ENCODE results near the gene INPP4A. TPM values are rescaled to one million over a fixed set of nuclear protein-coding genes. Genes with fewer than 3 reads are reported as not detected.

Gene INPP4A
- total RNA-seq, 2 donors from 2014 or later, result 12.7 to 18.2 TPM

DNA sequence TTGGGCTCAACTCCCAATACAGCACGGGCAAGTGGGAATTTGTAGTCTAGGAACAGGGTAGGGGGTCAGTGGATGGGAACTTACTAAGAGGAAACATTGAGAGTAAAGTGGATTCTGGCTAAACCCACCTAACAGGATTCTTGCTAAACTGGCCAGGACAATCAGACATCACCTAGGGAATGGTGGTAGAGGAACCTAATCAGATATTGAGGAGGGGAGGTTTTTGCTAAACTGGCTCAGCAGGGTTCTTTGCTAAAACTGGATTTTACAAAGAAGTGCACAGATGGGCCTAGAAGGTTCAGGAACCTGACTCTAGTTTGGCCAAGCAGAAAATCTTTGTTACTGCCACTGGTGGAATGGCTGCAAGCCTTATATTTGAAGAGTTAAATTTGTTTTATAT, 55.9 kb downstream of the INPP4A start:
- TF ChIP-seq, protein P1, sequence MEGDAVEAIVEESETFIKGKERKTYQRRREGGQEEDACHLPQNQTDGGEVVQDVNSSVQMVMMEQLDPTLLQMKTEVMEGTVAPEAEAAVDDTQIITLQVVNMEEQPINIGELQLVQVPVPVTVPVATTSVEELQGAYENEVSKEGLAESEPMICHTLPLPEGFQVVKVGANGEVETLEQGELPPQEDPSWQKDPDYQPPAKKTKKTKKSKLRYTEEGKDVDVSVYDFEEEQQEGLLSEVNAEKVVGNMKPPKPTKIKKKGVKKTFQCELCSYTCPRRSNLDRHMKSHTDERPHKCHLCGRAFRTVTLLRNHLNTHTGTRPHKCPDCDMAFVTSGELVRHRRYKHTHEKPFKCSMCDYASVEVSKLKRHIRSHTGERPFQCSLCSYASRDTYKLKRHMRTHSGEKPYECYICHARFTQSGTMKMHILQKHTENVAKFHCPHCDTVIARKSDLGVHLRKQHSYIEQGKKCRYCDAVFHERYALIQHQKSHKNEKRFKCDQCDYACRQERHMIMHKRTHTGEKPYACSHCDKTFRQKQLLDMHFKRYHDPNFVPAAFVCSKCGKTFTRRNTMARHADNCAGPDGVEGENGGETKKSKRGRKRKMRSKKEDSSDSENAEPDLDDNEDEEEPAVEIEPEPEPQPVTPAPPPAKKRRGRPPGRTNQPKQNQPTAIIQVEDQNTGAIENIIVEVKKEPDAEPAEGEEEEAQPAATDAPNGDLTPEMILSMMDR (IDR thresholded peaks at IDR 0.05), result no peak

DNA sequence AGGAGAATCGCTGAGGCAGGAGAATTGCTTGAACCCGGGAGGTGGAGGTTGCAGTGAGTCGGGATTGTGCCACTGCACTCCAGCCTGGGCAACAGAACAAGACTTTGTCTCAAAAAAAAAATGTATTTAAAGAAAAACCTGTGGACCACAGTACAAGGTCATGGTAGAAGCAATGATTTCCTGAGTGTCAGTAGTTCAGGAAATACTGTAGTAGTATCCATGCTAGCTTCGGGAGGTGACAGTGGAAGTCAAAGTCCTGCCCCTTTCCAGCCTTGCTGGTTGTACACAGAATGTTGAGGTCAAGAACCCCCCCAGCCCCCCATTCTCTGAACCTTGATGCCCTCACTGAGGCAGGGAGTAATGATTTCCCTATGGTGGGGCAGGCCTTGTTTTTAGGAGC, 56.6 kb downstream of the INPP4A start:
- H3K9me3 ChIP-seq, result no peaks in the 10 kb centered on the region
- peaks cover 5 to 70% of the 10 kb centered on the region in 2 donors for H3K4me1 ChIP-seq
- H3K27me3 ChIP-seq, result no peaks in the 10 kb centered on the region
- H3K27ac ChIP-seq, result no peak overlapping the region
- no peak overlapping the region for H3K4me3 ChIP-seq
- no peak for DNase-seq (ENCODE audit: low spot score)
- TF ChIP-seq, protein P1 (IDR thresholded peaks at IDR 0.05), result no peak
- H3K36me3 ChIP-seq, result no peaks in the 10 kb centered on the region

More for the DNA sequence above, 55.9 kb downstream of the INPP4A start:
- DNase-seq (ENCODE audit: low spot score), result no peak
- H3K27ac ChIP-seq, result no peak overlapping the region
- no peaks in the 10 kb centered on the region for H3K27me3 ChIP-seq
- no peaks in the 10 kb centered on the region for H3K36me3 ChIP-seq
- H3K9me3 ChIP-seq, result no peaks in the 10 kb centered on the region
- H3K4me3 ChIP-seq, result no peak overlapping the region
- peaks cover 5 to 64% of the 10 kb centered on the region in 2 donors for H3K4me1 ChIP-seq

DNA sequence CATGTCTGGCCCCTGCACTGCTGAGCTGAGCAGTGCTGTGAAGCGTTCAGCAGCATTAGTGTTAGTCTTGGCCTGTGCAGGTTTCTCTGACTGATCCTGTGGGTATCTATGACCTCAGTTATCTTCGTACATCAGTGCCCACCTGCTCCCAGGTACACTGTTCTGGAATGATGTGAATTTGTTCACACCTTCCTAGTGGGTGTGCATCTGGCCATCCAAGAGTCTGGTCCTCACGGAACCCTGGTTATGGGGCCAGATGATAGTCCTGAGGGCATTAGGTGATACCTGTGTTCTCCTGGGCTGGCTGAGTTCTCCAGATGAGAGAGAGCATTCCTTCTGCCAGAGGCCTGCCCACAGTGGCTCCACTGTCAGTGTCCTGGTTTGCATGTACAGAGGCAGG, 57.2 kb downstream of the INPP4A start:
- Histone ChIP-seq H3K4me3 (no peak overlapping the region), H3K27me3 (no peaks in the 10 kb centered on the region), H3K36me3 (no peaks in the 10 kb centered on the region), H3K27ac (no peak overlapping the region), H3K4me1 (peaks cover 5 to 72% of the 10 kb centered on the region in 2 donors), H3K9me3 (no peaks in the 10 kb centered on the region)
- TF ChIP-seq, protein P1 (IDR thresholded peaks at IDR 0.05), result no peak
- no peak for DNase-seq (ENCODE audit: low spot score)

DNA sequence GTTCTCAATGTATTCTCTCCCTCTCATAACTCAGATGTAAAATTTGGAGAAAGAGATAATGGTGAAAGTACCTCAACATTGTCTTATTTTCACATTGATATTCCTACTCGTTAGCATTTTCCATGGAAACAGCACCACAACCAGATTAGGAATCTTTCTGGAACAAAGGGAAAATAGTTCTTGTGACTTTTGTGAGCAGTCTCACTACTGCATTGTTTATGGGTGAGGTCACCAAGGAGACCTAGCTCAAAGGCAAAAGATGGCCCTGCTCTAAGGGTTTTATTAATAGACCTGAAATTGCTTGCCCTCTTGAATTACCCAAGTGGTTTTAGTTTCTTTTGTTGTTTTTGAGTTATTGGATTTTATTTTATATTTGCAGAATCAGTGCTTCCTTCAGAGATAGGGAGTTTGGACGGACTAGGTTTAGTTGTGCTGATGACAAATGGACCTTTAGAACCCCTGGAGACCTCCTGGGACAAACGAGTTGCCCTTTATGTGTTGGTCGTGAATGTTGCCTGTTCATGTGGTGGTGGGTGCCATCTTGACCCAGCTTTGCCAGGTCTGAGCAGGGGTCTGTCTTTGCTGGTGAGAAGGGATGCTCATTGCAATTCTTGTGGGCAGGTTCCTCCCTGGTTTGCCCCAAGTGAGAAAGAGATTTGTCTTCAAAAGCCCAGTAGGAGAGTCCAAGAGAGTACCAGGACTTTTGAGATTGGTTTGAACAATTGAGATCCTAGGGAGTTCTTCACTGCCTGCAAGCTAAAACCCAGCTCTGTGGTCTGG, 58.1 kb downstream of the INPP4A start:
- H3K27me3 ChIP-seq, result no peaks in the 10 kb centered on the region
- no peaks in the 10 kb centered on the region for H3K36me3 ChIP-seq
- peak; percentile 47 for DNase-seq (ENCODE audit: low spot score)
- H3K4me3 ChIP-seq, result no peak overlapping the region
- H3K9me3 ChIP-seq, result no peaks in the 10 kb centered on the region
- H3K4me1 ChIP-seq, result peaks cover 5 to 76% of the 10 kb centered on the region in 2 donors
- H3K27ac ChIP-seq, result no peak overlapping the region
- TF ChIP-seq, protein P1 (IDR thresholded peaks at IDR 0.05), result no peak

DNA sequence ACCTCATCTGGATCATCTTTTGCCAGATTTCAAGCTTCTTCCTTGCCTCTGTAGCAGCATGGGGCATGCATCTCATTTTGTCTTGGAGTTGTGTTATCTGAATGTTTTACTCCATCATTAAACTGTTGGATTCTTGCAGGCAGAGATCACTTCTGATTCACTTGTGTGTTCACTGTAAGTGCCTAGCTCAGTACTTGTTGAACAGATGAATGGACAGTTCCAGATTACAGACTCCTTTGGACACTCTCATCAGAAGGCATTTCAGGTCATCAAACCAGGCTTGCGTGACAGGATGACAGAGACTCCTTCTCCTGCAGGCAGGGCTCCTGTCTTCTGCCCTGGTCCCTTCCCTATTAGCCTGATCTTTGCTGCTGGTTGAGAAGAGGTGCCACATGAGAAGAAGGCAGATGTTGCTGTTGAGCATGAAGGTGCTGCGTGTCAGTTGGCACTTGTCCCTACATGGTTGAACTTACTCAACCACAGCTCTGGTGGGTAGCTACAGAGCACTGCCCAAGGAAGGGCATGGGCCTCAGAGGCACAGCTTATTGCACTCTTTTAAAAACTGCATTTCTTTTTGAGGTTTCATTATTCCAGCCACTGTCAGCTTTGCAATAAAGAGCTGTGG, 58.9 kb downstream of the INPP4A start:
- H3K27me3 ChIP-seq, result no peaks in the 10 kb centered on the region
- no peak overlapping the region for H3K4me3 ChIP-seq
- H3K4me1 ChIP-seq, result peaks cover 5 to 78% of the 10 kb centered on the region in 2 donors
- H3K36me3 ChIP-seq, result no peaks in the 10 kb centered on the region
- TF ChIP-seq, protein P1 (IDR thresholded peaks at IDR 0.05), result no peak
- DNase-seq (ENCODE audit: low spot score), result peak; percentile 53
- H3K9me3 ChIP-seq, result no peaks in the 10 kb centered on the region
- H3K27ac ChIP-seq, result peak overlapping the region; percentile 40 to 70

All from right atrium auricular region (tissue), 2 donors.